ENCODE measurements around the gene TMEM41B. TPM values are rescaled to one million over a fixed set of nuclear protein-coding genes. Genes with fewer than 3 reads are reported as not detected.

The TMEM41B gene
- polyA plus RNA-seq, 1 donor from 2014 or later: 49.5 TPM

DNA sequence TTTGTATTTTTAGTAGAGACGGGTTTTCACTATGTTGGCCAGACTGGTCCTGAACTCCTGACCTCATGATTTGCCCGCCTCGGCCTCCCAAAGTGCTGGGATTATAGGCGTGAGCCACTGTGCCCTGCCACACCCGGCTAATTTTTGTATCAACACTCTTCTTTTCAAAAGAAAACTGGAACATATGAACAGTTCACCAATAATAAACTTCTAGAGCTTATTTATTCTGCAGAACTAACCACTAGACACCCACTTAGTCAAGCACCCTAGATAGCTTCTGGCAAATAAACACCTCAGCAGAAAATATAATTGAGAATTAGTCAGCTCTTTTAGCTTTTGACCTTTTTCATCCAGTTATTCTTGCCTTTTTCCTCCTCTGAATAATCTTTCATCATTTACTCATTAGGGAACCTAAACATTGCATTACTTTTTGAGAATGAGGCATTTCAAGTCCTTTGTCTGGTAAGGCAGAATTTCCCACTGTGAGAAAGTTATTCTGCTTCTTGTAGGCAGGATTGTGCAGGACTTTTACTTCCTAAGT lies 27.3 kb upstream of the TMEM41B start:
- H3K36me3 ChIP-seq (ENCODE audit: insufficient read depth, low read length): no peaks in the 10 kb centered on the region
- no peaks in the 10 kb centered on the region for H4K20me1 ChIP-seq (ENCODE audit: insufficient read depth)
- H3K9ac ChIP-seq (ENCODE audit: low read length): no peak overlapping the region
- no peaks in the 10 kb centered on the region for H3K9me2 ChIP-seq (ENCODE audit: insufficient read depth, low read length)
- H3K4me3 ChIP-seq (ENCODE audit: low read length): no peak overlapping the region
- H2AFZ ChIP-seq (ENCODE audit: low read depth, low read length): no peak overlapping the region
- no peaks in the 10 kb centered on the region for H3K9me3 ChIP-seq (ENCODE audit: low read length)
- H3K27ac ChIP-seq (ENCODE audit: low read length): no peak overlapping the region
- H3K4me2 ChIP-seq (ENCODE audit: low read length): no peak overlapping the region
- no peaks in the 10 kb centered on the region for H3K79me2 ChIP-seq (replicated peaks; ENCODE audit: insufficient read depth, low read length)
- H3K27me3 ChIP-seq (ENCODE audit: insufficient read depth, low read depth, low read length): no peaks in the 10 kb centered on the region
- no peaks in the 10 kb centered on the region for H3F3A ChIP-seq (ENCODE audit: insufficient read depth, low read length, poor library complexity, severe bottlenecking)
- TF ChIP-seq, protein P1, sequence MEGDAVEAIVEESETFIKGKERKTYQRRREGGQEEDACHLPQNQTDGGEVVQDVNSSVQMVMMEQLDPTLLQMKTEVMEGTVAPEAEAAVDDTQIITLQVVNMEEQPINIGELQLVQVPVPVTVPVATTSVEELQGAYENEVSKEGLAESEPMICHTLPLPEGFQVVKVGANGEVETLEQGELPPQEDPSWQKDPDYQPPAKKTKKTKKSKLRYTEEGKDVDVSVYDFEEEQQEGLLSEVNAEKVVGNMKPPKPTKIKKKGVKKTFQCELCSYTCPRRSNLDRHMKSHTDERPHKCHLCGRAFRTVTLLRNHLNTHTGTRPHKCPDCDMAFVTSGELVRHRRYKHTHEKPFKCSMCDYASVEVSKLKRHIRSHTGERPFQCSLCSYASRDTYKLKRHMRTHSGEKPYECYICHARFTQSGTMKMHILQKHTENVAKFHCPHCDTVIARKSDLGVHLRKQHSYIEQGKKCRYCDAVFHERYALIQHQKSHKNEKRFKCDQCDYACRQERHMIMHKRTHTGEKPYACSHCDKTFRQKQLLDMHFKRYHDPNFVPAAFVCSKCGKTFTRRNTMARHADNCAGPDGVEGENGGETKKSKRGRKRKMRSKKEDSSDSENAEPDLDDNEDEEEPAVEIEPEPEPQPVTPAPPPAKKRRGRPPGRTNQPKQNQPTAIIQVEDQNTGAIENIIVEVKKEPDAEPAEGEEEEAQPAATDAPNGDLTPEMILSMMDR (IDR thresholded peaks at IDR 0.05; ENCODE audit: poor library complexity, severe bottlenecking): no peak

GRCh38 chr11:9332655-9333054 lies 18.3 kb upstream of the TMEM41B start:
- Histone ChIP-seq H4K20me1 (ENCODE audit: insufficient read depth) (no peaks in the 10 kb centered on the region), H3K27me3 (ENCODE audit: insufficient read depth, low read depth, low read length) (no peaks in the 10 kb centered on the region), H3K9me3 (ENCODE audit: low read length) (no peaks in the 10 kb centered on the region), H3K4me2 (ENCODE audit: low read length) (no peak overlapping the region), H3K9me2 (ENCODE audit: insufficient read depth, low read length) (no peaks in the 10 kb centered on the region), H3K9ac (ENCODE audit: low read length) (no peak overlapping the region), H3K36me3 (ENCODE audit: insufficient read depth, low read length) (no peaks in the 10 kb centered on the region), H3K4me3 (ENCODE audit: low read length) (no peak overlapping the region), H3K79me2 (replicated peaks; ENCODE audit: insufficient read depth, low read length) (no peaks in the 10 kb centered on the region), H3F3A (ENCODE audit: insufficient read depth, low read length, poor library complexity, severe bottlenecking) (no peaks in the 10 kb centered on the region), H2AFZ (ENCODE audit: low read depth, low read length) (no peak overlapping the region), H3K27ac (ENCODE audit: low read length) (no peak overlapping the region)
- TF ChIP-seq, protein P2, sequence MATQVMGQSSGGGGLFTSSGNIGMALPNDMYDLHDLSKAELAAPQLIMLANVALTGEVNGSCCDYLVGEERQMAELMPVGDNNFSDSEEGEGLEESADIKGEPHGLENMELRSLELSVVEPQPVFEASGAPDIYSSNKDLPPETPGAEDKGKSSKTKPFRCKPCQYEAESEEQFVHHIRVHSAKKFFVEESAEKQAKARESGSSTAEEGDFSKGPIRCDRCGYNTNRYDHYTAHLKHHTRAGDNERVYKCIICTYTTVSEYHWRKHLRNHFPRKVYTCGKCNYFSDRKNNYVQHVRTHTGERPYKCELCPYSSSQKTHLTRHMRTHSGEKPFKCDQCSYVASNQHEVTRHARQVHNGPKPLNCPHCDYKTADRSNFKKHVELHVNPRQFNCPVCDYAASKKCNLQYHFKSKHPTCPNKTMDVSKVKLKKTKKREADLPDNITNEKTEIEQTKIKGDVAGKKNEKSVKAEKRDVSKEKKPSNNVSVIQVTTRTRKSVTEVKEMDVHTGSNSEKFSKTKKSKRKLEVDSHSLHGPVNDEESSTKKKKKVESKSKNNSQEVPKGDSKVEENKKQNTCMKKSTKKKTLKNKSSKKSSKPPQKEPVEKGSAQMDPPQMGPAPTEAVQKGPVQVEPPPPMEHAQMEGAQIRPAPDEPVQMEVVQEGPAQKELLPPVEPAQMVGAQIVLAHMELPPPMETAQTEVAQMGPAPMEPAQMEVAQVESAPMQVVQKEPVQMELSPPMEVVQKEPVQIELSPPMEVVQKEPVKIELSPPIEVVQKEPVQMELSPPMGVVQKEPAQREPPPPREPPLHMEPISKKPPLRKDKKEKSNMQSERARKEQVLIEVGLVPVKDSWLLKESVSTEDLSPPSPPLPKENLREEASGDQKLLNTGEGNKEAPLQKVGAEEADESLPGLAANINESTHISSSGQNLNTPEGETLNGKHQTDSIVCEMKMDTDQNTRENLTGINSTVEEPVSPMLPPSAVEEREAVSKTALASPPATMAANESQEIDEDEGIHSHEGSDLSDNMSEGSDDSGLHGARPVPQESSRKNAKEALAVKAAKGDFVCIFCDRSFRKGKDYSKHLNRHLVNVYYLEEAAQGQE (IDR thresholded peaks at IDR 0.05; ENCODE audit: borderline replicate concordance): no peak
- TF ChIP-seq TAF1 (IDR thresholded peaks at IDR 0.05; ENCODE audit: low read depth) (no peak), MXI1 (conservative IDR thresholded peaks at IDR 0.05; ENCODE audit: poor library complexity, severe bottlenecking) (no peak), RAD21 (conservative IDR thresholded peaks at IDR 0.05) (no peak), SMC3 (conservative IDR thresholded peaks at IDR 0.05; ENCODE audit: poor library complexity) (no peak), POLR2AphosphoS5 (IDR thresholded peaks at IDR 0.05) (no peak)
- TF ChIP-seq, protein P1 (IDR thresholded peaks at IDR 0.05; ENCODE audit: poor library complexity, severe bottlenecking): no peak

Measured in neural cell (in vitro differentiated cells).